ENCODE data around the gene SYP. TPM values are rescaled to one million over a fixed set of nuclear protein-coding genes. Genes with fewer than 3 reads are reported as not detected.

Gene SYP
- polyA plus RNA-seq, 1 of the 3 experiments (the other 2 are of a cell fraction): 0.76 TPM

DNA sequence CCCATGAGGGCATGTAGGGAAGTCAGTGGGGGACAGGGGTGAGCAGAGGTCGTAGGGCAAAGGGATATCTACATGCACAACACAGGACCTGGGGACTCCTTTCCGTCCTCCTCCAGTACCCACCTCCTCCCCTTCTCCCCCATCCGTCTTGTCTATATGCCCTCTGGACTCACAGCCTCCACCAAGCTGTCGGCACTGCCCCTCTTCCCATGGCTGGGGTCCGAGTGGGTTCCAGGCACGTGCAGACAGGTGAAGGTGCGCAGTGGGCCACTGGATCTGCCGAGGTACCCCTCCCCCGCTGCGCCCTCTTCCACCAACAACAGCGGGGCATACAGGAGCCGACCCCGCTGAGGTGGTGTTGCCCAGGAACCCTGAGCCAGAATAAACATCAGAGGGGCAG, 5.5 kb upstream of the SYP start:
- no peaks in the 10 kb centered on the region for H3K9me3 ChIP-seq
- no peaks in the 10 kb centered on the region; a peak in 1 of 4 replicates for H3K4me1 ChIP-seq (ENCODE audit: control insufficient read depth in 1 of 2, insufficient read depth in 2 of 2, low read depth in 1 of 2, low read length in 1 of 2)
- H3K4me3 ChIP-seq (ENCODE audit: low read depth in 2 of 2, low read length in 1 of 2): no peak overlapping the region
- TF ChIP-seq FOXJ3 (CRISPR knock-in tag; IDR thresholded peaks at IDR 0.05) (no peak), CHD2 (IDR thresholded peaks at IDR 0.05; ENCODE audit: low read length, partially characterized antibody) (no peak), TCF12 (IDR thresholded peaks at IDR 0.05) (no peak), SMC3 (IDR thresholded peaks at IDR 0.05; ENCODE audit: low read depth, low read length) (no peak), TEAD4 (IDR thresholded peaks at IDR 0.05; ENCODE audit: borderline replicate concordance, insufficient read depth) (no peak), EP300 (IDR thresholded peaks at IDR 0.05; ENCODE audit: borderline replicate concordance in 1 of 2, low read depth in 1 of 2, low read length in 1 of 2) (no peak), POLR2AphosphoS5 (IDR thresholded peaks at IDR 0.05; ENCODE audit: low read depth, low read length) (no peak), MEF2A (IDR thresholded peaks at IDR 0.05; ENCODE audit: borderline replicate concordance, low read depth) (no peak), RCOR1 (IDR thresholded peaks at IDR 0.05; ENCODE audit: low read length) (no peak)
- TF ChIP-seq, protein P1, sequence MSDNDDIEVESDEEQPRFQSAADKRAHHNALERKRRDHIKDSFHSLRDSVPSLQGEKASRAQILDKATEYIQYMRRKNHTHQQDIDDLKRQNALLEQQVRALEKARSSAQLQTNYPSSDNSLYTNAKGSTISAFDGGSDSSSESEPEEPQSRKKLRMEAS (IDR thresholded peaks at IDR 0.05; ENCODE audit: low read depth): no peak
- TF ChIP-seq, protein P2, sequence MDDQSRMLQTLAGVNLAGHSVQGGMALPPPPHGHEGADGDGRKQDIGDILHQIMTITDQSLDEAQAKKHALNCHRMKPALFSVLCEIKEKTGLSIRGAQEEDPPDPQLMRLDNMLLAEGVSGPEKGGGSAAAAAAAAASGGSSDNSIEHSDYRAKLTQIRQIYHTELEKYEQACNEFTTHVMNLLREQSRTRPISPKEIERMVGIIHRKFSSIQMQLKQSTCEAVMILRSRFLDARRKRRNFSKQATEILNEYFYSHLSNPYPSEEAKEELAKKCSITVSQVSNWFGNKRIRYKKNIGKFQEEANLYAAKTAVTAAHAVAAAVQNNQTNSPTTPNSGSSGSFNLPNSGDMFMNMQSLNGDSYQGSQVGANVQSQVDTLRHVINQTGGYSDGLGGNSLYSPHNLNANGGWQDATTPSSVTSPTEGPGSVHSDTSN (IDR thresholded peaks at IDR 0.05): no peak
- TF ChIP-seq, protein P3, sequence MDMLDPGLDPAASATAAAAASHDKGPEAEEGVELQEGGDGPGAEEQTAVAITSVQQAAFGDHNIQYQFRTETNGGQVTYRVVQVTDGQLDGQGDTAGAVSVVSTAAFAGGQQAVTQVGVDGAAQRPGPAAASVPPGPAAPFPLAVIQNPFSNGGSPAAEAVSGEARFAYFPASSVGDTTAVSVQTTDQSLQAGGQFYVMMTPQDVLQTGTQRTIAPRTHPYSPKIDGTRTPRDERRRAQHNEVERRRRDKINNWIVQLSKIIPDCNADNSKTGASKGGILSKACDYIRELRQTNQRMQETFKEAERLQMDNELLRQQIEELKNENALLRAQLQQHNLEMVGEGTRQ (IDR thresholded peaks at IDR 0.05; ENCODE audit: borderline replicate concordance, low read depth, low read length): no peak
- TF ChIP-seq, protein P4, sequence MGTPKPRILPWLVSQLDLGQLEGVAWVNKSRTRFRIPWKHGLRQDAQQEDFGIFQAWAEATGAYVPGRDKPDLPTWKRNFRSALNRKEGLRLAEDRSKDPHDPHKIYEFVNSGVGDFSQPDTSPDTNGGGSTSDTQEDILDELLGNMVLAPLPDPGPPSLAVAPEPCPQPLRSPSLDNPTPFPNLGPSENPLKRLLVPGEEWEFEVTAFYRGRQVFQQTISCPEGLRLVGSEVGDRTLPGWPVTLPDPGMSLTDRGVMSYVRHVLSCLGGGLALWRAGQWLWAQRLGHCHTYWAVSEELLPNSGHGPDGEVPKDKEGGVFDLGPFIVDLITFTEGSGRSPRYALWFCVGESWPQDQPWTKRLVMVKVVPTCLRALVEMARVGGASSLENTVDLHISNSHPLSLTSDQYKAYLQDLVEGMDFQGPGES (IDR thresholded peaks at IDR 0.05; ENCODE audit: low read depth, low read length): no peak
- ChIA-PET POLR2A (no interaction called here), CTCF (no interaction called here)
- no peak overlapping the region for H3K27ac ChIP-seq (ENCODE audit: low read depth in 2 of 2, low read length in 1 of 2)
- no peaks in the 10 kb centered on the region for H3K36me3 ChIP-seq (replicated peaks in 1 of 2; ENCODE audit: control insufficient read depth in 1 of 2, insufficient read depth in 2 of 2, low read length in 1 of 2)
- no peaks in the 10 kb centered on the region for H3K79me2 ChIP-seq (ENCODE audit: insufficient read depth)
- no peak for DNase-seq
- H3K4me2 ChIP-seq: no peak overlapping the region
- no peaks in the 10 kb centered on the region for H3F3A ChIP-seq (replicated peaks; ENCODE audit: insufficient read depth)
- H2AFZ ChIP-seq (ENCODE audit: low read depth): no peak overlapping the region
- H3K27me3 ChIP-seq (ENCODE audit: insufficient read depth): peaks cover 23% of the 10 kb centered on the region
- no peaks in the 10 kb centered on the region for H4K20me1 ChIP-seq (ENCODE audit: insufficient read depth)
- H3K9ac ChIP-seq: no peak overlapping the region
- H3K9me2 ChIP-seq: no peaks in the 10 kb centered on the region
- WGBS (ENCODE audit: low lambda C conversion rate): 46% methylated on average over 13 of the region's 13 CpGs

DNA sequence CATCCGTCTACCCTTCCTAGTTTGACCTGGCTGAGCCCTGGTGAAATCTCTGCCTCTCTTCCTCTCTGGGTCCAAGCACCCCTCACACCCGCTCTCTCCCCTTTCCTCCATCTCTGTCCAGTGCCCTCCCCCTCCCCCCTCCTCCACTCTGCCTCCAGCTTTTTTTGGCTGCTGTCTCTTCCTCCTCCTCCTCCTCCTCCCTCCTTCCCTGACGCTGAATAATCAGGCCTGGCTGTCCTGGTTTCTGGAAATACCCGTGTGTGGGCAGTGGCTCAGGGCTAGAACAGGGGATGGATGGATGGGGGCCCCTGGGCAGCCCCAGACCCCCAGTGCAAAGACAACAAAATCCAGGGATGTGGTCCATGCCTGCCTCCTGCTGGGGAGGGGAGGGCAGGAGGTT, 4.7 kb upstream of the SYP start:
- TF ChIP-seq POLR2AphosphoS5 (IDR thresholded peaks at IDR 0.05; ENCODE audit: low read depth, low read length) (no peak), YY1 (IDR thresholded peaks at IDR 0.05; ENCODE audit: low read depth) (no peak), MEF2A (IDR thresholded peaks at IDR 0.05; ENCODE audit: borderline replicate concordance, low read depth) (no peak), TEAD4 (IDR thresholded peaks at IDR 0.05; ENCODE audit: borderline replicate concordance, insufficient read depth) (no peak), GATA2 (CRISPR knock-in tag; IDR thresholded peaks at IDR 0.05) (no peak), CHD2 (IDR thresholded peaks at IDR 0.05; ENCODE audit: low read length, partially characterized antibody) (no peak)
- TF ChIP-seq, protein P1 (IDR thresholded peaks at IDR 0.05; ENCODE audit: low read depth): no peak
- TF ChIP-seq, protein P3 (IDR thresholded peaks at IDR 0.05; ENCODE audit: borderline replicate concordance, low read depth, low read length): no peak
- TF ChIP-seq, protein P5, sequence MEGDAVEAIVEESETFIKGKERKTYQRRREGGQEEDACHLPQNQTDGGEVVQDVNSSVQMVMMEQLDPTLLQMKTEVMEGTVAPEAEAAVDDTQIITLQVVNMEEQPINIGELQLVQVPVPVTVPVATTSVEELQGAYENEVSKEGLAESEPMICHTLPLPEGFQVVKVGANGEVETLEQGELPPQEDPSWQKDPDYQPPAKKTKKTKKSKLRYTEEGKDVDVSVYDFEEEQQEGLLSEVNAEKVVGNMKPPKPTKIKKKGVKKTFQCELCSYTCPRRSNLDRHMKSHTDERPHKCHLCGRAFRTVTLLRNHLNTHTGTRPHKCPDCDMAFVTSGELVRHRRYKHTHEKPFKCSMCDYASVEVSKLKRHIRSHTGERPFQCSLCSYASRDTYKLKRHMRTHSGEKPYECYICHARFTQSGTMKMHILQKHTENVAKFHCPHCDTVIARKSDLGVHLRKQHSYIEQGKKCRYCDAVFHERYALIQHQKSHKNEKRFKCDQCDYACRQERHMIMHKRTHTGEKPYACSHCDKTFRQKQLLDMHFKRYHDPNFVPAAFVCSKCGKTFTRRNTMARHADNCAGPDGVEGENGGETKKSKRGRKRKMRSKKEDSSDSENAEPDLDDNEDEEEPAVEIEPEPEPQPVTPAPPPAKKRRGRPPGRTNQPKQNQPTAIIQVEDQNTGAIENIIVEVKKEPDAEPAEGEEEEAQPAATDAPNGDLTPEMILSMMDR (IDR thresholded peaks at IDR 0.05): no peak
- Histone ChIP-seq H3K4me1 (ENCODE audit: control insufficient read depth in 1 of 2, insufficient read depth in 2 of 2, low read depth in 1 of 2, low read length in 1 of 2) (no peaks in the 10 kb centered on the region; a peak in 1 of 4 replicates), H3F3A (replicated peaks; ENCODE audit: insufficient read depth) (no peaks in the 10 kb centered on the region), H3K9me3 (no peaks in the 10 kb centered on the region), H3K4me3 (ENCODE audit: low read depth in 2 of 2, low read length in 1 of 2) (no peak overlapping the region), H3K27ac (ENCODE audit: low read depth in 2 of 2, low read length in 1 of 2) (no peak overlapping the region), H3K9me2 (no peaks in the 10 kb centered on the region), H3K36me3 (replicated peaks in 1 of 2; ENCODE audit: control insufficient read depth in 1 of 2, insufficient read depth in 2 of 2, low read length in 1 of 2) (no peaks in the 10 kb centered on the region), H3K79me2 (ENCODE audit: insufficient read depth) (no peaks in the 10 kb centered on the region), H3K4me2 (no peak overlapping the region), H3K27me3 (ENCODE audit: insufficient read depth) (peaks cover 23% of the 10 kb centered on the region), H3K9ac (no peak overlapping the region), H2AFZ (ENCODE audit: low read depth) (no peak overlapping the region), H4K20me1 (ENCODE audit: insufficient read depth) (no peaks in the 10 kb centered on the region)
- WGBS (ENCODE audit: low lambda C conversion rate): 29% methylated on average over 4 of the region's 4 CpGs
- POLR2A ChIA-PET: no interaction called here
- DNase-seq: no peak
- CTCF ChIA-PET: no interaction called here

Data from SK-N-SH (cell line).